Endodermal cell (in vitro differentiated cells): ENCODE data around the gene NDFIP1. TPM values are rescaled to one million over a fixed set of nuclear protein-coding genes. Genes with fewer than 3 reads are reported as not detected.

Experiments used
- DNase-seq: peaks from one replicate; pipeline ENCODE4 v3.0.0-alpha.2; 2017
- H3K27ac ChIP-seq: 2 replicates; pipeline ENCODE4 v1.5.1; 2013; ENCODE audit warnings: mild to moderate bottlenecking, low read depth, low read length, moderate library complexity
- H3K27me3 ChIP-seq: 2 replicates; pipeline ENCODE4 v1.6.1; 2013; ENCODE audit warnings: mild to moderate bottlenecking, low read length, moderate library complexity; ENCODE audit not compliant: insufficient read depth, control insufficient read depth, poor library complexity, severe bottlenecking
- H3K36me3 ChIP-seq: 2 replicates; pipeline ENCODE4 v1.7.0; 2013; ENCODE audit warnings: mild to moderate bottlenecking, low read length, moderate library complexity; ENCODE audit not compliant: control insufficient read depth, insufficient read depth
- H3K4me1 ChIP-seq: one replicate; pipeline ENCODE4 v1.7.0; 2013; ENCODE audit warnings: low read length; ENCODE audit not compliant: control insufficient read depth, insufficient read depth
- H3K4me3 ChIP-seq: 2 replicates; pipeline ENCODE4 v1.5.1; 2013; ENCODE audit warnings: mild to moderate bottlenecking, low read length, moderate library complexity
- H3K9ac ChIP-seq: 2 replicates; pipeline ENCODE4 v1.6.1; 2013; ENCODE audit warnings: mild to moderate bottlenecking, low read length, moderate library complexity; ENCODE audit not compliant: poor library complexity, severe bottlenecking; ENCODE audit errors: extremely low read depth
- H3K9me3 ChIP-seq: 2 replicates; pipeline ENCODE4 v1.6.1; 2013; ENCODE audit warnings: mild to moderate bottlenecking, low read length, moderate library complexity; ENCODE audit not compliant: control insufficient read depth
- H3K27ac Mint-ChIP-seq: 2 replicates; pipeline ENCODE4 v1.8.0; 2020; ENCODE audit warnings: mixed read lengths
- H3K27me3 Mint-ChIP-seq: 2 replicates; pipeline ENCODE4 v1.8.0; 2021; ENCODE audit warnings: mild to moderate bottlenecking, mixed read lengths; ENCODE audit not compliant: insufficient read depth
- H3K36me3 Mint-ChIP-seq: 2 replicates; pipeline ENCODE4 v1.8.0; 2020; ENCODE audit warnings: low read depth, mixed read lengths
- H3K4me1 Mint-ChIP-seq: 2 replicates; pipeline ENCODE4 v1.8.0; 2020; ENCODE audit warnings: mixed read lengths
- H3K4me3 Mint-ChIP-seq: 2 replicates; pipeline ENCODE4 v1.8.0; 2020; ENCODE audit warnings: mild to moderate bottlenecking, moderate library complexity, mixed read lengths
- H3K9me3 Mint-ChIP-seq: 2 replicates; pipeline ENCODE4 v1.8.0; 2020; ENCODE audit warnings: mild to moderate bottlenecking, mixed read lengths
- WGBS, 2 experiments: methylation state at CpG; one replicate each; pipeline versions ENCODE4 v1.1.5 to v1.1.7; 2013; ENCODE audit warnings: missing lambda C conversion rate in 2 of 2, mixed read lengths in 1 of 2; ENCODE audit not compliant: insufficient coverage in 1 of 2, insufficient read length in 1 of 2; 5-methylcytosine and 5-hydroxymethylcytosine counted together
- total RNA-seq, 2 donors: library from RNA; stranded (reverse); fragmentation: NEBNext Ultra II Directional in 1 of 2; extraction: Animal tissue kit (Norgen Biotek cat#: 25700) in 1 of 2; gene quantifications; 2 replicates in 1 of 2; 3 replicates in 1 of 2; pipeline ENCODE4 v1.2.1, GENCODE V29; 2021
- TF ChIP-seq, protein P1 (sequence below): fragments of 200-600 bp; sonication (generic); conservative IDR thresholded peaks from 2 replicates; pipeline ENCODE4 v1.5.0; 2021; ENCODE audit warnings: antibody characterized with exemption, mild to moderate bottlenecking

NDFIP1 gene
- total RNA-seq, 2 donors from 2014 or later = 46.2 to 49.0 TPM

GRCh38 chr5:142150431-142150830 is 41.9 kb downstream of the NDFIP1 start:
- Mint-ChIP-seq H3K9me3 (peaks cover 9% of the 10 kb centered on the region), H3K36me3 (peaks cover 46% of the 10 kb centered on the region), H3K4me3 (no peak overlapping the region), H3K27me3 (no peaks in the 10 kb centered on the region), H3K4me1 (peaks cover 17% of the 10 kb centered on the region), H3K27ac (no peak overlapping the region)
- Histone ChIP-seq H3K27me3 (no peaks in the 10 kb centered on the region), H3K9me3 (peaks cover 23% of the 10 kb centered on the region), H3K4me1 (peaks cover 4% of the 10 kb centered on the region), H3K27ac (no peak overlapping the region), H3K9ac (no peak overlapping the region), H3K36me3 (peaks cover 72% of the 10 kb centered on the region), H3K4me3 (no peak overlapping the region)
- no peak for DNase-seq
- TF ChIP-seq, protein P1, sequence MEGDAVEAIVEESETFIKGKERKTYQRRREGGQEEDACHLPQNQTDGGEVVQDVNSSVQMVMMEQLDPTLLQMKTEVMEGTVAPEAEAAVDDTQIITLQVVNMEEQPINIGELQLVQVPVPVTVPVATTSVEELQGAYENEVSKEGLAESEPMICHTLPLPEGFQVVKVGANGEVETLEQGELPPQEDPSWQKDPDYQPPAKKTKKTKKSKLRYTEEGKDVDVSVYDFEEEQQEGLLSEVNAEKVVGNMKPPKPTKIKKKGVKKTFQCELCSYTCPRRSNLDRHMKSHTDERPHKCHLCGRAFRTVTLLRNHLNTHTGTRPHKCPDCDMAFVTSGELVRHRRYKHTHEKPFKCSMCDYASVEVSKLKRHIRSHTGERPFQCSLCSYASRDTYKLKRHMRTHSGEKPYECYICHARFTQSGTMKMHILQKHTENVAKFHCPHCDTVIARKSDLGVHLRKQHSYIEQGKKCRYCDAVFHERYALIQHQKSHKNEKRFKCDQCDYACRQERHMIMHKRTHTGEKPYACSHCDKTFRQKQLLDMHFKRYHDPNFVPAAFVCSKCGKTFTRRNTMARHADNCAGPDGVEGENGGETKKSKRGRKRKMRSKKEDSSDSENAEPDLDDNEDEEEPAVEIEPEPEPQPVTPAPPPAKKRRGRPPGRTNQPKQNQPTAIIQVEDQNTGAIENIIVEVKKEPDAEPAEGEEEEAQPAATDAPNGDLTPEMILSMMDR = no peak
- 83 to 98% methylated on average over 6 to 8 of the region's 8 CpGs for WGBS, 2 experiments

- Mint-ChIP-seq H3K27ac (no peak overlapping the region), H3K4me1 (peaks cover 27% of the 10 kb centered on the region), H3K9me3 (peaks cover 8% of the 10 kb centered on the region), H3K4me3 (no peak overlapping the region), H3K27me3 (no peaks in the 10 kb centered on the region), H3K36me3 (peaks cover 40% of the 10 kb centered on the region)
- no peak overlapping the region for H3K9ac ChIP-seq
- no peak overlapping the region for H3K27ac ChIP-seq
- H3K27me3 ChIP-seq = no peaks in the 10 kb centered on the region
- peaks cover 59% of the 10 kb centered on the region for H3K36me3 ChIP-seq
- TF ChIP-seq, protein P1 = peak; percentile 98
- H3K4me1 ChIP-seq = peaks cover 8% of the 10 kb centered on the region
- peak; percentile 72 for DNase-seq
- WGBS, 2 experiments = 45% methylated on average over 2 of the region's 3 CpGs; no CpG with 5 or more reads in 1 of the 2 experiments
- peaks cover 11% of the 10 kb centered on the region for H3K9me3 ChIP-seq
- H3K4me3 ChIP-seq = no peak overlapping the region
Measured at GRCh38 chr5:142151436-142152383, 43.1 kb downstream of the NDFIP1 start.

DNA sequence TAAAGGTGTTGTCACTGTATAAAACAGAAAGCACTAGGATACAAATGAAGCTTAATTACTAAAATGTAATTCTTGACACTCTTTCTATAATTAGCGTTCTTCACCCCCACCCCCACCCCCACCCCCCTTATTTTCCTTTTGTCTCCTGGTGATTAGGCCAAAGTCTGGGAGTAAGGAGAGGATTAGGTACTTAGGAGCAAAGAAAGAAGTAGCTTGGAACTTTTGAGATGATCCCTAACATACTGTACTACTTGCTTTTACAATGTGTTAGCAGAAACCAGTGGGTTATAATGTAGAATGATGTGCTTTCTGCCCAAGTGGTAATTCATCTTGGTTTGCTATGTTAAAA is 43.8 kb downstream of the NDFIP1 start:
- H3K27ac Mint-ChIP-seq = no peak overlapping the region
- H3K4me3 Mint-ChIP-seq = no peak overlapping the region
- peaks cover 33% of the 10 kb centered on the region for H3K4me1 Mint-ChIP-seq

More for the DNA sequence above, 43.8 kb downstream of the NDFIP1 start:
- Histone ChIP-seq H3K4me3 (peak overlapping the region; percentile 47), H3K4me1 (peaks cover 14% of the 10 kb centered on the region), H3K27me3 (no peaks in the 10 kb centered on the region), H3K27ac (no peak overlapping the region), H3K9ac (no peak overlapping the region), H3K36me3 (peaks cover 53% of the 10 kb centered on the region), H3K9me3 (peaks cover 5% of the 10 kb centered on the region)
- Mint-ChIP-seq H3K9me3 (peaks cover 1% of the 10 kb centered on the region), H3K27me3 (no peaks in the 10 kb centered on the region), H3K36me3 (peaks cover 35% of the 10 kb centered on the region)
- TF ChIP-seq, protein P1 = no peak
- peak; percentile 74 for DNase-seq
- WGBS, 2 experiments = no CpG with 5 or more reads among the region's 1 CpG
